Measurements from ENCODE around the gene SMAD7.

- TF ChIP-seq, protein P1, sequence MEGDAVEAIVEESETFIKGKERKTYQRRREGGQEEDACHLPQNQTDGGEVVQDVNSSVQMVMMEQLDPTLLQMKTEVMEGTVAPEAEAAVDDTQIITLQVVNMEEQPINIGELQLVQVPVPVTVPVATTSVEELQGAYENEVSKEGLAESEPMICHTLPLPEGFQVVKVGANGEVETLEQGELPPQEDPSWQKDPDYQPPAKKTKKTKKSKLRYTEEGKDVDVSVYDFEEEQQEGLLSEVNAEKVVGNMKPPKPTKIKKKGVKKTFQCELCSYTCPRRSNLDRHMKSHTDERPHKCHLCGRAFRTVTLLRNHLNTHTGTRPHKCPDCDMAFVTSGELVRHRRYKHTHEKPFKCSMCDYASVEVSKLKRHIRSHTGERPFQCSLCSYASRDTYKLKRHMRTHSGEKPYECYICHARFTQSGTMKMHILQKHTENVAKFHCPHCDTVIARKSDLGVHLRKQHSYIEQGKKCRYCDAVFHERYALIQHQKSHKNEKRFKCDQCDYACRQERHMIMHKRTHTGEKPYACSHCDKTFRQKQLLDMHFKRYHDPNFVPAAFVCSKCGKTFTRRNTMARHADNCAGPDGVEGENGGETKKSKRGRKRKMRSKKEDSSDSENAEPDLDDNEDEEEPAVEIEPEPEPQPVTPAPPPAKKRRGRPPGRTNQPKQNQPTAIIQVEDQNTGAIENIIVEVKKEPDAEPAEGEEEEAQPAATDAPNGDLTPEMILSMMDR (conservative IDR thresholded peaks at IDR 0.05) = no peak
- no peak for TF ChIP-seq ZFX (IDR thresholded peaks at IDR 0.05)
Measured at GRCh38 chr18:48975120-48975816, 24.5 kb upstream of the SMAD7 start.
